K562 (cell line): ENCODE results near the gene CXCR5. TPM values are rescaled to one million over a fixed set of nuclear protein-coding genes. Genes with fewer than 3 reads are reported as not detected.

Experiments
- ATAC-seq: fragments of 200-7000 bp; cut with Tn5 transposase; 3 replicates; pipeline ENCODE4 v1.9.1; 2020; ENCODE audit warnings: moderate library complexity
- BruUV-seq: library from RNA; stranded (reverse); fragments of 400-500 nt; replicated peaks from 2 replicates; lab custom pipeline; 2021; lab: Mats Ljungman, UMichigan
- CTCF ChIA-PET: fragments of 300-600 bp; formaldehyde crosslinking; extraction: SDS; loops from one replicate; lab custom pipeline; 2021; ENCODE audit warnings: low intra/inter-chr PET ratio; lab: Yijun Ruan, JAX
- POLR2A ChIA-PET: fragments of 300-600, 350-650 bp; sonication (Branson Sonifier 250); formaldehyde crosslinking; extraction: SDS; loops from one replicate; lab custom pipeline; 2021; ENCODE audit warnings: antibody characterized with exemption, inconsistent platforms; lab: Yijun Ruan, JAX
- DNase-seq, 4 experiments: peaks; one replicate each; pipeline versions ENCODE4 v3.0.0 to v3.0.0-alpha.2; 2011 to 2018; ENCODE audit warnings: low spot score in 3 of 4, mixed read lengths in 3 of 4; ENCODE audit errors: extremely low read depth in 1 of 4
- FAIRE-seq: peaks from 2 replicates; lab custom pipeline; 2011; peaks lifted over from hg19 to GRCh38; lab: Jason Lieb, UNC
- H2AFZ ChIP-seq: 2 replicates; pipeline ENCODE4 v1.6.0; 2011; ENCODE audit warnings: low read depth, low read length, control low read depth, inconsistent platforms
- H3K27ac ChIP-seq: fragments of 200-600 bp; 3 replicates; pipeline ENCODE4 v1.8.0; 2011; ENCODE audit warnings: low read depth, mild to moderate bottlenecking, control low read depth, inconsistent platforms, low read length, moderate library complexity, mixed read lengths; ENCODE audit errors: extremely low read depth
- H3K27me3 ChIP-seq, 2 experiments: fragments of 300-600 bp in 1 of 2; 2 replicates in 1 of 2; 3 replicates in 1 of 2; pipeline versions ENCODE4 v1.6.0 to v1.8.0; 2011; ENCODE audit warnings: inconsistent platforms in 2 of 2, low read length in 2 of 2, mild to moderate bottlenecking in 1 of 2, mixed read lengths in 1 of 2, moderate library complexity in 1 of 2; ENCODE audit not compliant: control insufficient read depth in 2 of 2, insufficient read depth in 2 of 2
- H3K36me3 ChIP-seq: fragments of 300-600 bp; 3 replicates; pipeline ENCODE4 v1.8.0; 2011; ENCODE audit warnings: mild to moderate bottlenecking, low read length, inconsistent platforms; ENCODE audit not compliant: control insufficient read depth, insufficient read depth
- H3K4me1 ChIP-seq, 2 experiments: fragments of 200-600 bp in 1 of 2; replicated peaks in 1 of 2; 2 replicates in 1 of 2; 3 replicates in 1 of 2; pipeline versions ENCODE4 v1.5.1 to v1.8.0; 2011; ENCODE audit warnings: inconsistent platforms in 2 of 2, low read length in 2 of 2, mild to moderate bottlenecking in 1 of 2, mixed read lengths in 1 of 2, moderate library complexity in 1 of 2; ENCODE audit not compliant: control insufficient read depth in 2 of 2, insufficient read depth in 2 of 2
- H3K4me2 ChIP-seq: 2 replicates; pipeline ENCODE4 v1.6.1; 2011; ENCODE audit warnings: low read length, control low read depth, inconsistent platforms, mixed read lengths; ENCODE audit not compliant: insufficient read depth
- H3K4me3 ChIP-seq: fragments of 200-600 bp; sonication (generic), shearing (Covaris generic); 2 replicates; pipeline ENCODE4 v1.5.1; 2016; ENCODE audit warnings: control low read depth, inconsistent platforms
- H3K79me2 ChIP-seq: fragments of 200-600 bp; 3 replicates; pipeline ENCODE4 v1.8.0; 2011; ENCODE audit warnings: low read length, inconsistent platforms; ENCODE audit not compliant: control insufficient read depth, insufficient read depth
- H3K9ac ChIP-seq, 2 experiments: 2 replicates each; pipeline versions ENCODE4 v1.6.0 to v1.6.1; 2011; ENCODE audit warnings: low read depth in 2 of 2, low read length in 2 of 2, control low read depth in 1 of 2, inconsistent platforms in 1 of 2, mild to moderate bottlenecking in 1 of 2, mixed read lengths in 1 of 2; ENCODE audit not compliant: insufficient read depth in 1 of 2
- H3K9me1 ChIP-seq: one replicate; pipeline ENCODE4 v1.6.0; 2011; ENCODE audit warnings: inconsistent platforms, mild to moderate bottlenecking, low read length, moderate library complexity; ENCODE audit not compliant: control insufficient read depth, insufficient read depth
- H3K9me3 ChIP-seq: replicated peaks from 2 replicates; pipeline ENCODE4 v1.5.1; 2011; ENCODE audit warnings: low read depth, low read length, inconsistent platforms; ENCODE audit not compliant: control insufficient read depth, insufficient read depth
- H4K20me1 ChIP-seq: replicated peaks from 2 replicates; pipeline ENCODE4 v1.6.1; 2011; ENCODE audit warnings: low read length, inconsistent platforms, mixed read lengths; ENCODE audit not compliant: control insufficient read depth, insufficient read depth
- FOS ChIP-seq: IDR thresholded peaks from 3 replicates; pipeline ENCODE4 v1.6.1; 2011; ENCODE audit not compliant: insufficient read length; ENCODE audit errors: extremely low read depth
- MCM5 ChIP-seq: fragments of 450-650 bp; IDR thresholded peaks from 2 replicates; pipeline ENCODE4 v1.6.1; 2016; ENCODE audit warnings: low read depth
- POLR2B ChIP-seq: fragments of 450-650 bp; IDR thresholded peaks from 2 replicates; pipeline ENCODE4 v1.6.1; 2018; ENCODE audit warnings: low read depth; ENCODE audit not compliant: partially characterized antibody
- PRDM10 ChIP-seq: fragments of 450-650 bp; IDR thresholded peaks from 2 replicates; pipeline ENCODE4 v1.6.1; 2018; ENCODE audit not compliant: partially characterized antibody
- RAD21 ChIP-seq, 2 experiments: fragments of 250-450 bp in 1 of 2; fragments of 450-650 bp in 1 of 2; sonication (Bioruptor Pico) in 1 of 2; formaldehyde crosslinking in 1 of 2; IDR thresholded peaks in 1 of 2; conservative IDR thresholded peaks in 1 of 2; 2 replicates each; pipeline versions ENCODE4 v1.4.0 to v1.8.0; 2020 to 2022; ENCODE audit warnings: mild to moderate bottlenecking in 2 of 2, moderate library complexity in 1 of 2
- RAD51 ChIP-seq: fragments of 450-650 bp; IDR thresholded peaks from 2 replicates; pipeline ENCODE4 v1.7.1; 2016; ENCODE audit warnings: low read depth, mild to moderate bottlenecking, borderline replicate concordance
- RNF2 ChIP-seq: sonication (generic); IDR thresholded peaks from 2 replicates; pipeline ENCODE4 v1.6.1; 2016
- SIN3A ChIP-seq, 2 experiments: fragments of 150-350 bp in 1 of 2; IDR thresholded peaks; 2 replicates each; pipeline ENCODE4 v1.6.1; 2011 to 2016; ENCODE audit warnings: borderline replicate concordance in 2 of 2, low read depth in 2 of 2, low read length in 2 of 2, mild to moderate bottlenecking in 2 of 2, moderate library complexity in 2 of 2; ENCODE audit not compliant: control insufficient read depth in 1 of 2
- TCF7 ChIP-seq: sonication (generic); IDR thresholded peaks from 2 replicates; pipeline ENCODE4 v1.6.1; 2016; ENCODE audit warnings: antibody characterized with exemption, borderline replicate concordance
- TSC22D4 ChIP-seq: fragments of 450-650 bp; IDR thresholded peaks from 2 replicates; pipeline ENCODE4 v1.6.1; 2016; ENCODE audit warnings: missing genetic modification characterization, missing biosample characterization, control low read depth
- ZNF134 ChIP-seq: fragments of 250-450 bp; sonication (Bioruptor Pico); conservative IDR thresholded peaks from 2 replicates; pipeline ENCODE4 v1.4.0; 2020
- ZNF280A ChIP-seq: fragments of 450-650 bp; IDR thresholded peaks from 2 replicates; pipeline ENCODE4 v1.6.1; 2018; ENCODE audit warnings: mild to moderate bottlenecking, low read depth; ENCODE audit not compliant: partially characterized antibody
- ZNF431 ChIP-seq: sonication (generic); formaldehyde crosslinking; IDR thresholded peaks from 2 replicates; pipeline ENCODE4 v1.8.0; 2022; ENCODE audit warnings: mild to moderate bottlenecking, missing genetic modification reagents
- WGBS: fragments of 100-300 bp; shearing (Covaris generic); methylation state at CpG from one replicate; pipeline ENCODE4 v1.1.6; 2016; ENCODE audit warnings: low coverage, mixed read lengths; ENCODE audit not compliant: insufficient coverage; ENCODE audit errors: missing lambda C conversion rate; 5-methylcytosine and 5-hydroxymethylcytosine counted together
- in situ Hi-C: fragments of 300-500 bp; cut with MboI; formaldehyde crosslinking; loops from 4 replicates; pipeline ENCODE4 v1.15.0; 2018; ENCODE audit warnings: inconsistent platforms, mixed read lengths
- intact Hi-C: fragments of 100-400 bp; cut with micrococcal nuclease; formaldehyde crosslinking; loops from 2 replicates; pipeline ENCODE4 v1.14.2; 2022
- polyA plus RNA-seq, 8 experiments: library from polyadenylated mRNA; depleted of rRNA in 4 of 8; stranded (reverse) in 5 of 8; unstranded in 3 of 8; fragments of >200 nt; fragmentation: Nextera tagmentation in 2 of 8; fragmentation: Illumina TruSeq in 1 of 8; extraction: Ambion mirVana in 2 of 8; extraction: Trizol in 1 of 8; gene quantifications; 2 replicates each; pipeline versions ENCODE4 v1.2.1 to v1.2.3, GENCODE V29; 2011 to 2014; ENCODE audit warnings: inconsistent platforms in 1 of 8, missing spikeins in 1 of 8
- total RNA-seq, 7 experiments: library from RNA; depleted of rRNA in 6 of 7; stranded (reverse); fragments of >200 nt in 6 of 7; fragmentation: Illumina TruSeq in 2 of 7; extraction: Trizol in 2 of 7; gene quantifications; 2 replicates each; pipeline versions ENCODE4 v1.2.1 to v1.2.3, GENCODE V29; 2011 to 2021; ENCODE audit warnings: low replicate concordance in 1 of 7

Gene CXCR5
- total and polyA plus RNA-seq, 9 of the 15 experiments (the other 6 are each of a cell fraction or from before 2014, with no cell fraction given), result 0.03 to 0.06 TPM; not detected in 7

- TF ChIP-seq ZNF280A (no peak), MCM5 (no peak), ZNF431 (CRISPR knock-in tag) (no peak), PRDM10 (peak; percentile 52)
These were observed 1.2 kb downstream of the CXCR5 start (continued) for GRCh38 chr11:118884875-118885274.

GRCh38 chr11:118885319-118885718, 1.6 kb downstream of the CXCR5 start:
- CTCF ChIA-PET, result no interaction called here

More at GRCh38 chr11:118885319-118885718, 1.6 kb downstream of the CXCR5 start:
- in situ Hi-C loops, result no loop called here
- Histone ChIP-seq H3K27me3 (no peaks in the 10 kb centered on the region), H3K36me3 (no peaks in the 10 kb centered on the region), H3K9me1 (no peaks in the 10 kb centered on the region), H4K20me1 (no peaks in the 10 kb centered on the region), H3K9ac (peak overlapping the region in 1 of 2 experiments; percentile 72; a peak in 1 of 4 replicates), H3K79me2 (no peaks in the 10 kb centered on the region), H3K4me1 (peaks cover 22 to 35% of the 10 kb centered on the region in 2 experiments), H3K4me3 (no peak overlapping the region), H3K9me3 (no peaks in the 10 kb centered on the region), H3K4me2 (no peak overlapping the region), H3K27ac (no peak overlapping the region), H2AFZ (no peak overlapping the region)
- no TSS peak for BruUV-seq
- ATAC-seq (no peak), DNase-seq (peak in 1 of 4 experiments; percentile 25), FAIRE-seq (no peak)
- 32% methylated on average over 11 of the region's 12 CpGs for WGBS
- POLR2A ChIA-PET, result interaction anchor here (0.6 to 1.2 kb wide), 8 partner anchors 9 to 463 kb away, joined by 3 to 5 read pairs (median 3); partner anchors contain the start of gene DDX6
- no peak for TF ChIP-seq POLR2B
- no peak for TF ChIP-seq TCF7
- no peak for TF ChIP-seq SIN3A (IDR thresholded peaks at IDR 0.05; ENCODE audit: borderline replicate concordance in 2 of 2, control insufficient read depth in 1 of 2, low read depth in 2 of 2, low read length in 2 of 2)
- no peak for TF ChIP-seq RAD21 (CRISPR knock-in tag; conservative IDR thresholded peaks at IDR 0.05 in 1 of 2, IDR thresholded peaks at IDR 0.05 in 1 of 2)
- no peak for TF ChIP-seq RAD51
- no peak for TF ChIP-seq FOS
- no peak for TF ChIP-seq ZNF134 (CRISPR knock-in tag)
- no peak for TF ChIP-seq TSC22D4 (tag)
- no peak for TF ChIP-seq RNF2
- intact Hi-C loops, result no loop called here
